Mesendoderm (in vitro differentiated cells): ENCODE results near the gene ACSL5.

Experiments used
- DNase-seq: peaks from one replicate; pipeline ENCODE4 v3.0.0; 2013
- H2AK5ac ChIP-seq: 2 replicates; pipeline ENCODE4 v1.6.1; 2013; ENCODE audit warnings: low read length, inconsistent platforms
- H2BK120ac ChIP-seq: 2 replicates; pipeline ENCODE4 v1.6.1; 2013; ENCODE audit warnings: low read depth, mild to moderate bottlenecking, low read length, moderate library complexity, mixed read lengths
- H2BK15ac ChIP-seq: replicated peaks from 2 replicates; pipeline ENCODE4 v1.6.1; 2013; ENCODE audit warnings: low read depth, mild to moderate bottlenecking, moderate library complexity
- H2BK5ac ChIP-seq: 2 replicates; pipeline ENCODE4 v1.6.1; 2013; ENCODE audit warnings: low read length, inconsistent platforms
- H3K18ac ChIP-seq: 2 replicates; pipeline ENCODE4 v1.6.1; 2013; ENCODE audit warnings: mild to moderate bottlenecking, low read length, mixed read lengths
- H3K23ac ChIP-seq: one replicate; pipeline ENCODE4 v1.6.1; 2013; ENCODE audit warnings: low read length
- H3K27ac ChIP-seq: 2 replicates; pipeline ENCODE4 v1.5.1; 2013; ENCODE audit warnings: low read depth, mild to moderate bottlenecking, inconsistent platforms, low read length, moderate library complexity
- H3K27me3 ChIP-seq: 2 replicates; pipeline ENCODE4 v1.6.1; 2013; ENCODE audit warnings: low read length, control low read depth, mild to moderate bottlenecking, inconsistent platforms; ENCODE audit not compliant: insufficient read depth, poor library complexity
- H3K36me3 ChIP-seq: 2 replicates; pipeline ENCODE4 v1.6.1; 2013; ENCODE audit warnings: low read length, inconsistent platforms; ENCODE audit not compliant: control insufficient read depth, insufficient read depth
- H3K4ac ChIP-seq: one replicate; pipeline ENCODE4 v1.6.1; 2013; ENCODE audit warnings: low read depth, mild to moderate bottlenecking, low read length, moderate library complexity
- H3K4me1 ChIP-seq: 2 replicates; pipeline ENCODE4 v1.6.1; 2013; ENCODE audit warnings: low read depth, low read length, inconsistent platforms; ENCODE audit not compliant: control insufficient read depth
- H3K4me2 ChIP-seq: 2 replicates; pipeline ENCODE4 v1.6.1; 2013; ENCODE audit warnings: low read length
- H3K4me3 ChIP-seq: 2 replicates; pipeline ENCODE4 v1.5.1; 2013; ENCODE audit warnings: mild to moderate bottlenecking, low read length
- H3K56ac ChIP-seq: one replicate; pipeline ENCODE4 v1.6.1; 2013; ENCODE audit warnings: low read length
- H3K79me1 ChIP-seq: 2 replicates; pipeline ENCODE4 v1.6.1; 2013; ENCODE audit warnings: low read length, inconsistent platforms
- H3K79me2 ChIP-seq: 2 replicates; pipeline ENCODE4 v1.6.1; 2013; ENCODE audit warnings: mild to moderate bottlenecking, low read length; ENCODE audit not compliant: control insufficient read depth, insufficient read depth
- H3K9ac ChIP-seq: 2 replicates; pipeline ENCODE4 v1.6.1; 2013; ENCODE audit warnings: low read length, inconsistent platforms
- H4K5ac ChIP-seq: one replicate; pipeline ENCODE4 v1.6.1; 2013; ENCODE audit warnings: low read length
- H4K8ac ChIP-seq: one replicate; pipeline ENCODE4 v1.6.1; 2013; ENCODE audit warnings: low read depth, mild to moderate bottlenecking, control low read depth, low read length, moderate library complexity
- WGBS: extraction: QIAGEN DNeasy Blood & Tissue Kit; methylation state at CpG from one replicate; pipeline ENCODE4 v1.1.7; 2013; ENCODE audit warnings: low lambda C conversion rate, missing lambda C conversion rate; ENCODE audit not compliant: insufficient coverage; ENCODE audit errors: extremely low coverage; 5-methylcytosine and 5-hydroxymethylcytosine counted together

The ACSL5 gene

GRCh38 chr10:112346774-112347173 is 27.1 kb upstream of the ACSL5 start:
- Histone ChIP-seq H3K23ac (no peak overlapping the region), H4K8ac (no peak overlapping the region), H3K79me2 (no peaks in the 10 kb centered on the region), H2BK15ac (no peak overlapping the region), H3K18ac (no peak overlapping the region), H3K56ac (no peak overlapping the region), H3K27ac (no peak overlapping the region), H3K36me3 (no peaks in the 10 kb centered on the region), H3K4me3 (no peak overlapping the region), H3K4me1 (no peaks in the 10 kb centered on the region), H2AK5ac (no peak overlapping the region), H3K9ac (no peak overlapping the region), H3K4me2 (no peak overlapping the region), H3K27me3 (no peaks in the 10 kb centered on the region), H4K5ac (no peak overlapping the region), H2BK120ac (no peak overlapping the region), H2BK5ac (no peak overlapping the region), H3K4ac (no peak overlapping the region), H3K79me1 (no peaks in the 10 kb centered on the region)
- no peak for DNase-seq
- no CpG with 5 or more reads among the region's 5 CpGs for WGBS

GRCh38 chr10:112347709-112348671 is 25.9 kb upstream of the ACSL5 start:
- no CpG with 5 or more reads among the region's 12 CpGs for WGBS
- Histone ChIP-seq H3K79me1 (no peaks in the 10 kb centered on the region), H3K4me3 (no peak overlapping the region)

GRCh38 chr10:112348759-112349158 is 25.2 kb upstream of the ACSL5 start:
- Histone ChIP-seq H3K79me2 (no peaks in the 10 kb centered on the region), H2BK15ac (no peak overlapping the region), H3K9ac (no peak overlapping the region), H4K8ac (no peak overlapping the region), H3K4me2 (no peak overlapping the region), H3K23ac (no peak overlapping the region), H3K4ac (no peak overlapping the region), H3K18ac (no peak overlapping the region), H2BK120ac (no peak overlapping the region), H3K4me3 (no peak overlapping the region), H4K5ac (no peak overlapping the region), H2BK5ac (no peak overlapping the region), H3K4me1 (no peaks in the 10 kb centered on the region), H3K36me3 (no peaks in the 10 kb centered on the region), H3K27ac (no peak overlapping the region), H3K56ac (no peak overlapping the region), H3K79me1 (no peaks in the 10 kb centered on the region), H2AK5ac (no peak overlapping the region), H3K27me3 (no peaks in the 10 kb centered on the region)
- no peak for DNase-seq
- WGBS = no CpG with 5 or more reads among the region's 1 CpG

More at GRCh38 chr10:112347709-112348671, 25.9 kb upstream of the ACSL5 start:
- Histone ChIP-seq H3K23ac (no peak overlapping the region), H3K27me3 (no peaks in the 10 kb centered on the region), H2AK5ac (no peak overlapping the region), H3K4me1 (no peaks in the 10 kb centered on the region), H2BK120ac (no peak overlapping the region), H4K8ac (no peak overlapping the region), H3K27ac (no peak overlapping the region), H2BK5ac (no peak overlapping the region), H3K18ac (no peak overlapping the region), H2BK15ac (no peak overlapping the region), H3K9ac (no peak overlapping the region), H3K4ac (no peak overlapping the region), H3K79me2 (no peaks in the 10 kb centered on the region), H4K5ac (no peak overlapping the region), H3K4me2 (no peak overlapping the region), H3K56ac (no peak overlapping the region), H3K36me3 (no peaks in the 10 kb centered on the region)
- no peak for DNase-seq

- no peak overlapping the region for H3K23ac ChIP-seq
- H3K18ac ChIP-seq = no peak overlapping the region
- no peak overlapping the region for H3K4me2 ChIP-seq
- no peak overlapping the region for H4K8ac ChIP-seq
- H3K4me1 ChIP-seq = no peaks in the 10 kb centered on the region
- no CpG with 5 or more reads among the region's 46 CpGs for WGBS
- H3K4me3 ChIP-seq = no peak overlapping the region
- no peak overlapping the region for H2AK5ac ChIP-seq
- no peak for DNase-seq
- H3K4ac ChIP-seq = no peak overlapping the region
- H3K27ac ChIP-seq = no peak overlapping the region
- H3K27me3 ChIP-seq = no peaks in the 10 kb centered on the region
- H2BK15ac ChIP-seq = no peak overlapping the region
- H3K79me1 ChIP-seq = no peaks in the 10 kb centered on the region
- H3K79me2 ChIP-seq = no peaks in the 10 kb centered on the region
- no peak overlapping the region for H2BK5ac ChIP-seq
- no peak overlapping the region for H3K9ac ChIP-seq
- no peak overlapping the region for H2BK120ac ChIP-seq
- H3K56ac ChIP-seq = no peak overlapping the region
- H3K36me3 ChIP-seq = no peaks in the 10 kb centered on the region
- no peak overlapping the region for H4K5ac ChIP-seq
These were observed 24.3 kb upstream of the ACSL5 start for GRCh38 chr10:112349521-112350085.

- H3K23ac ChIP-seq = no peak overlapping the region
- H2BK15ac ChIP-seq = no peak overlapping the region
- no peaks in the 10 kb centered on the region for H3K36me3 ChIP-seq
- no CpG with 5 or more reads among the region's 8 CpGs for WGBS
- H3K4me2 ChIP-seq = no peak overlapping the region
- H2BK120ac ChIP-seq = no peak overlapping the region
- H2AK5ac ChIP-seq = no peak overlapping the region
- H3K79me2 ChIP-seq = no peaks in the 10 kb centered on the region
- H3K79me1 ChIP-seq = no peaks in the 10 kb centered on the region
- no peak for DNase-seq
- H2BK5ac ChIP-seq = no peak overlapping the region
- H3K4ac ChIP-seq = no peak overlapping the region
- H3K9ac ChIP-seq = no peak overlapping the region
- H3K4me1 ChIP-seq = no peaks in the 10 kb centered on the region
- H3K27me3 ChIP-seq = no peaks in the 10 kb centered on the region
- H3K27ac ChIP-seq = no peak overlapping the region
- H3K18ac ChIP-seq = no peak overlapping the region
- no peak overlapping the region for H4K8ac ChIP-seq
- no peak overlapping the region for H4K5ac ChIP-seq
- no peak overlapping the region for H3K4me3 ChIP-seq
- H3K56ac ChIP-seq = no peak overlapping the region
These were observed 22.8 kb upstream of the ACSL5 start for GRCh38 chr10:112351146-112351545.
